Dendritic cell treated with granulocyte-macrophage colony-stimulating factor and Interleukin-4, amounts not matched to agents 40 ng/mL and 50 ng/mL, for 4 days (primary cell): Measurements from ENCODE around the gene SYNC.
A peak's percentile ranks its signal among the peaks of the same experiment; 100 is the strongest.
"Not testable (repeated sequence)": the region's sequence is repeated elsewhere in the genome, so short reads cannot be mapped to it uniquely, and the experiment has no call there.

ENCODE experiments used
- H3K27ac Mint-ChIP-seq: one replicate; pipeline ENCODE4 v1.8.0; 2022; ENCODE audit warnings: mild to moderate bottlenecking, mixed read lengths
- H3K27me3 Mint-ChIP-seq: one replicate; pipeline ENCODE4 v1.8.0; 2022; ENCODE audit warnings: mild to moderate bottlenecking, mixed read lengths
- H3K36me3 Mint-ChIP-seq: one replicate; pipeline ENCODE4 v1.8.0; 2022; ENCODE audit warnings: low read depth, mixed read lengths
- H3K4me1 Mint-ChIP-seq: one replicate; pipeline ENCODE4 v1.8.0; 2022; ENCODE audit warnings: low read depth, mixed read lengths
- H3K4me3 Mint-ChIP-seq: one replicate; pipeline ENCODE4 v1.8.0; 2022; ENCODE audit warnings: mild to moderate bottlenecking, moderate library complexity, mixed read lengths
- H3K9me3 Mint-ChIP-seq: one replicate; pipeline ENCODE4 v1.8.0; 2022; ENCODE audit warnings: mixed read lengths
- intact Hi-C: fragments of 100-400 bp; cut with micrococcal nuclease; formaldehyde crosslinking; loops from one replicate; pipeline ENCODE4 v1.15.0; 2022

Gene SYNC

DNA sequence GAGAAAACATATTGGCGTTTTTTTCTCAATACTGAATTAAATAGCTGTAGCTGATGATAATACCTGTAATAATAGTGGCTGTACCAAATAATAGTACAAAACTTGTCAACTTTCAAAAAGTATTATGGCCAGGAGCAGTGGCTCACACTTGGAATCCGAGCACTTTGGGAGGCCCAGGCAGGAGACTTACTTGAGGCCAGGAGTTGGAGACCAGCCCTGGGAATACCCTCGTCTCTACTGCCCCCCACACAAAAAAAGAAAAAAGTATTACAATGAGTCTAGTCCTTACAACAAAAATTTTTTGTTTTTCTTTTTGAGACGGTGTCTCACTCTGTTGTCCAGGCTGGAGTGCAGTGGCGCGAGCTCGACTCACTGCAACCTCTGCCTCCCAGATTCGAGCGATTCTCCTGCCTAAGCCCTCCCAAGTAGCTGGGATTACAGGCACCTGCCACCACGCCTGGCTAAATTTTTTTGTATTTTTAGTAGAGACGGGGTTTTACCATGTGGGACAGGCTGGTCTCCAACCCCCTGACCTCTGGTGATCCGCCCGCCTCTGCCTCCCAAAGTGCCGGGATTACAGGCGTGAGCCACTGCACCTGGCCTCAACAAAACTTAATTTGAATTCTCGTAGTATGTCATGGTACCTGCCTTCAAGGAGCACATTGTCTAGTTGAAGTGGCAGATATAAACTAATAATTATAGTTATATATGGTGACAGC lies 50.2 kb downstream of the SYNC start:
- Mint-ChIP-seq H3K4me1 (peaks cover 51% of the 10 kb centered on the region), H3K27me3 (no peaks in the 10 kb centered on the region), H3K9me3 (no peaks in the 10 kb centered on the region), H3K4me3 (peak overlapping the region; percentile 89), H3K27ac (peak overlapping the region; percentile 100), H3K36me3 (peaks cover 75% of the 10 kb centered on the region)
- intact Hi-C loops, result loop anchor here (10.0 kb wide), 1 partner anchor 128 kb away; no protein-coding TSS in a partner anchor

GRCh38 chr1:32651461-32652073 lies 51.0 kb downstream of the SYNC start:
- Mint-ChIP-seq H3K4me3 (peak overlapping the region; percentile 89), H3K9me3 (no peaks in the 10 kb centered on the region), H3K4me1 (peaks cover 51% of the 10 kb centered on the region), H3K27ac (peak overlapping the region; percentile 100), H3K27me3 (no peaks in the 10 kb centered on the region), H3K36me3 (peaks cover 66% of the 10 kb centered on the region)
- intact Hi-C loops, result loop anchor here (10.0 kb wide), 1 partner anchor 127 kb away; no protein-coding TSS in a partner anchor

DNA sequence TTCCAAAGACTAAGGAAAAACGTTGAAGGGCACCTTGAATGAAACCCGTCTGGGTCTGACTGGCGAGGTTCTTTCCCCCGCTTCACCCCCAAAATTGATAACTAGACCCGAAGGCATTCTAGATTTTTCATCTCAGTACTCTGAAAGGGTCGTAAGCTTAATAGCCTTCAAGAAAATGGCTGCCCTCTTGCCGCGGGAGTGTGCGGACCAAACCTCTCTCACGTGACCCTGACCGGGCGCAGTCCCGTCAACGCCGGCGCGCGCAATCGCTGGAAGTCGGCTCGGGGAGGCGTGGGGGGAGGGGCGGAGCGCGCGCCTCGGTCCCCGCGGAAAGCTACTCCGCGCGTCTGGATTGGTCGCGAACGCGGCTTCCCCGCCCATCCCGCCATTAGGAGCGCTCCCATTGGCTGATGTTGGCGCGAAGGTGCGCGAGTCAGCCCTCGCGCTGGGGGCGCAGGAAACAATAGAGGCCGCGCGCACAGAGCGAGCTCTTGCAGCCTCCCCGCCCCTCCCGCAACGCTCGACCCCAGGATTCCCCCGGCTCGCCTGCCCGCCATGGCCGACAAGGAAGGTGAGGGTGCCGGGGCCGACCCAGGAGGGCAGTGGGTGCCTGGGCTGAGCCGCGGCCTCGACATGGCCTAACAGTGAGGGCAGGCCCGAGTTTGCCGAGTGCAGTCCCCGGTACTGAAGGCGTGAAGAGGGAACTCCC lies 51.7 kb downstream of the SYNC start, which contains the start of gene RBBP4:
TSS of gene RBBP4 (plus strand) at position 457 of the 709 bp plus-strand sequence. CDS start at position 556, 99 bp downstream.
- no peaks in the 10 kb centered on the region for H3K9me3 Mint-ChIP-seq
- H3K27me3 Mint-ChIP-seq, result no peaks in the 10 kb centered on the region
- intact Hi-C loops, result loop anchor here (1.0 to 10.0 kb wide), 2 partner anchors 39 to 126 kb away; no protein-coding TSS in a partner anchor
- peak within 1 kb of the TSS; percentile 100 for H3K27ac Mint-ChIP-seq
- peaks cover 50% of the 10 kb centered on the region for H3K4me1 Mint-ChIP-seq
- peak within 1 kb of the TSS; percentile 89 for H3K4me3 Mint-ChIP-seq
- peaks cover 61% of the 10 kb centered on the region for H3K36me3 Mint-ChIP-seq

DNA sequence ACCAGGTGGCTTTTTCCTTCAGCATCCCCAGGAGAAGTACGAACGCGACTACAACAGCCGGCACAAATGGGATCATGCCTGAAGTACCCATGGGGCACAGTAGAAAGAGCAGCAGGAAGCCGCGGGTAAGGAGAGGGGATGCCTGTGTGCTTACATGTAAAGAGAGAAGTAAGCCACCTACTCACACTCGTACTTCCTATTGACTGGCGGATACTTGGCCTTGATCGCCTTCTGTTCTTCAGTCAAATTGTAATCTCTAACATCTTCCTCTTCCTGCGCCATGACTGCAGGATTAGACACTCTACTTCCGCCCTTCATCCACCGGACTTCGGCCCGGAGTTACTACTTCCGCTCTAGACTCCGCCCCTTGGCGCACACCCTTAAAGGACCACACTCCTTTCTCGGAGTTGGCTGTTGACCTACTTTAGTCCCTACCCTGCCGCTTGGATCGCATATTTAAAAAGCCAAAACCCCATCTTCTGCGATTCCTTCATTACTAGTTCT lies 52.3 kb downstream of the SYNC start, which contains the start of gene ZBTB8OS:
TSS of gene ZBTB8OS (minus strand) at position 303 of the 504 bp plus-strand sequence. CDS start at position 282, 21 bp downstream.
- Mint-ChIP-seq H3K4me3 (peak within 1 kb of the TSS; percentile 89), H3K4me1 (peaks cover 44% of the 10 kb centered on the region), H3K27ac (peak within 1 kb of the TSS; percentile 100), H3K9me3 (no peaks in the 10 kb centered on the region), H3K27me3 (no peaks in the 10 kb centered on the region), H3K36me3 (peaks cover 61% of the 10 kb centered on the region)
- intact Hi-C loops, result loop anchor here (1.0 to 10.0 kb wide), 2 partner anchors 38 to 125 kb away; no protein-coding TSS in a partner anchor

- Mint-ChIP-seq H3K4me1 (peaks cover 28% of the 10 kb centered on the region), H3K36me3 (peaks cover 35% of the 10 kb centered on the region), H3K4me3 (no peak overlapping the region), H3K27ac (no peak overlapping the region), H3K27me3 (no peaks in the 10 kb centered on the region), H3K9me3 (no peaks in the 10 kb centered on the region)
- intact Hi-C loops, result no loop called here
Observed at GRCh38 chr1:32647308-32648134, 55.0 kb downstream of the SYNC start.

DNA sequence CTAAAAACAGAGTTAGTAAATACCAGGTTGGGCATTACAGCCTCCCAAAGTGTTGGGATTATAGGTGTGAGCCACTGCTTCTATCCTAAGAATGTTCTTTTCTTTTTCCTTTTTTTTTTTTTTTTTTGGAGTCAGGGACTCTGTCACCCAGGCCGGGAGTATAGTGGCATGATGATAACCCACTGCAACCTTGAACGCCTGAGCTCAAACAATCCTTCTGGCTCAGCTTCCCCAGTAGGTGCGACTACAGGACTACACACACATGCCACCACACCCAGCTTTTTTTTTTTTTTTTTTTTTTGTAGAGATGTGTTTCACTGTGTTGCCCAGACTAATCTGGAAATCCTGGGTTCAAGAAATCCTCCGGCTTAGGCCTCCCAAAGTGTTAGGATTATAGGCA lies 58.1 kb downstream of the SYNC start:
- intact Hi-C loops, result no loop called here
- H3K36me3 Mint-ChIP-seq, result peaks cover 9% of the 10 kb centered on the region

DNA sequence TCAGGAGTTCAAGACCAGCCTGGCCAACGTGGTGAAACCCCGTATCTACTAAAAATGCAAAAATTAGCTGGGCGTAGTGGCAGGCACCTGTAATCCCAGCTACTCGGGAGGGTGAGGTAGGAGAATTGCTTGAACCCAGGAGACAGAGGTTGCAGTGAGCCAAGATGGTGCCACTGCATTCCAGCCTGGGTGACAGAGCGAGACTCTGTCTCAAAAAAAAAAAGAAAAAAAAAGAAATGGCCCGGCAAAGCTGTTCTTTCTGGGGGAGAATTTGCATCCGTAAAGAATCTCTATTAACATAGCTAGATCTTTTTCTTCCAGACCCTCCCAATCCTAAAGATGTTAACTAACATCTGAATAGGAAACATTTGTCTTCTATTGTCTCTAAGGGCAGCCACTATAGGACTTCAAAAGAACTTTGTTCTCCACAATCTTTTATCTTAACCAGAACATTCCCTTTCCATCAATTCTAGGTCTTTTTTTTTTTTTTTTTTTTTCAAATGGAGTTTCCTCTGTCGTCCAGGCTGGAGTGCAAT lies 60.2 kb downstream of the SYNC start:
- H3K27ac Mint-ChIP-seq, H3K4me1 Mint-ChIP-seq, H3K9me3 Mint-ChIP-seq, H3K4me3 Mint-ChIP-seq, H3K27me3 Mint-ChIP-seq, intact Hi-C loops: not testable (repeated sequence)
- H3K36me3 Mint-ChIP-seq, result peaks cover 12% of the 10 kb centered on the region

More for the DNA sequence above, 58.1 kb downstream of the SYNC start:
- H3K27ac Mint-ChIP-seq, result no peak overlapping the region
- no peaks in the 10 kb centered on the region for H3K27me3 Mint-ChIP-seq
- no peaks in the 10 kb centered on the region for H3K9me3 Mint-ChIP-seq
- H3K4me3 Mint-ChIP-seq, result no peak overlapping the region
- H3K4me1 Mint-ChIP-seq, result peaks cover 12% of the 10 kb centered on the region

DNA sequence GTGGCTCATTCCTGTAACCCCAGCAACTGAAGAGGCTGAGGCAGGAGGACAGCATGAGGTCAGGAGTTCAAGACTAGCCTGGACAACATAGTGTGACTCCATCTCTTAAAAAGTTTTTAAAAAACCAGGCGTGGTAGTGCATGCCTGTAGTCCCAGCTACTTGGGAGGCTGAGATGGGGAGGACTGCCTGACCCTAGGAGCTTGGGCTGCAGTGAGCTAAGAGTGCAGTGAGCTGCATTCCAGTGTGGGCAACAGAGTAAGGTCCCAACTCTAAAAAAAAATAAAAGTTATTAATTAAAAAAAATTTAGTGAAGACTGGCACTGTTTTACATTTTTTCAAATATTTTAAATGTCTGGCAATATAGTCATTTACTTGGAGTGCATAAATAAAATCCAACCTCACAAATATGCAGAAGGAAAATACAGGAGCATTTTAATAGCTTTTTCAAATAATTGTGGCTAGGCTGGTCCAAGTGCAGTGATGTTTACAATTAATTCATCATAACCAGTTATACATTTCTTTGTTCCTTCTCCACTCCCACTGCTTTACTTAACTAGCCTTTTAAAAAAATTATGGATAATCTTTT lies 63.0 kb downstream of the SYNC start:
- intact Hi-C loops, result no loop called here
- Mint-ChIP-seq H3K4me3 (no peak overlapping the region), H3K27me3 (no peaks in the 10 kb centered on the region), H3K9me3 (no peaks in the 10 kb centered on the region), H3K4me1 (peaks cover 20% of the 10 kb centered on the region), H3K27ac (no peak overlapping the region), H3K36me3 (peaks cover 14% of the 10 kb centered on the region)

- Mint-ChIP-seq H3K27ac (peak overlapping the region; percentile 90), H3K36me3 (peaks cover 38% of the 10 kb centered on the region), H3K27me3 (no peaks in the 10 kb centered on the region), H3K9me3 (no peaks in the 10 kb centered on the region), H3K4me1 (peaks cover 20% of the 10 kb centered on the region), H3K4me3 (peak overlapping the region; percentile 72)
- intact Hi-C loops, result no loop called here
Observed at GRCh38 chr1:32636914-32637645, 65.5 kb downstream of the SYNC start.

DNA sequence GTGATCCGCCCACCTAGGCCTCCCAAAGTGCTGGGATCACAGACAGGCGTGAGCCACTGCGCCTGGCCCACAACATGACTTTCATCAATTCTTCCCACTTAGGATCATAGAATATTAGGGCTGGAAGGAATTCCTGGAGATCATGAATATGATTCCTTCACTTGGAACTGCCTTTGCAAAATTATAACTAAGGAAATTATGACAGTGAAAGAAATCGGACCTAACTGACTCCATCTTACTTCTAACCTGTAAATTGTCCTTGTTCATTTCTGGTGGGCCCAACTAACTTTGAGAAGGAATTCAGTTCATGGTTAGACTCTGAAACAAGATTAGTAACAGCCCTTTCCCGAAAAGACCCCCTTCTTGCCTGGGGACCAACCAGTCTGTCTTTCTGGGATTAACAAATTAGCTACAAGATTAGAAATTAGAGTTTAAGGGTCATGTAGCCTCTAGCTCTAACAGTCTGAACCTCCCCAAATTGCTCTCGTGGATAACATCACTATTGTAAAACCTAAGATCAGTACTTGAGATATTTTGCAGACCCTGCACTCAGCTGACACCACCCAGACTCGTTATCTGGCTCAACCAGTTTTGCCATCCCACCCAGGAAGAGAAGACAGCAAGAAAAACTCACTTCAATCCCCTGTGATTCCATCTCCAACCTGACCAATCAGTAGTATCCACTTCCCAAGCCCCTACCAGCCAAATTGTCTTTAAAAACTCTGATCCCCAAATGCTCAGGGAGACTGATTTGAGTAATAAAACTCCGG lies 66.9 kb downstream of the SYNC start:
- Mint-ChIP-seq H3K27ac (peak overlapping the region; percentile 90), H3K27me3 (no peaks in the 10 kb centered on the region), H3K36me3 (peaks cover 49% of the 10 kb centered on the region), H3K4me3 (peak overlapping the region; percentile 13), H3K4me1 (peaks cover 20% of the 10 kb centered on the region), H3K9me3 (no peaks in the 10 kb centered on the region)
- intact Hi-C loops, result no loop called here

DNA sequence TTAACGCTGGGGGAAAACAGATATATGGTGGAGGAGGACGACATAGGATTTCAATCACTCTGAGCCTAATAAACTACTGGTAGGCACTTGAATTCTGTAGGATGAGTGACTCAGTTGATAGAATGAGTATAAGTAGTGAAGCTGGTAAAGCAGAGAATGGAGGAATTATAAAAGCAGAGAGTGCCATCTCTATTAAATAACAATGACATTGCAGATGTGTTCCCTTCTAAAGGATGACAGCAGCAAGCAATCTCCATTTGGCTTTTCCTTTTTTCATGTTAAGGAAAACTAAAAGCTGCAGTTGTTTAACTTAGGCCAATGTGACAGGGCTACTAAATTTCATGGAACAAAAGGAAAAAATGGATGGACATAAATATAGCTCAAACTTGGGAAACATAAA lies 69.7 kb downstream of the SYNC start:
- Mint-ChIP-seq H3K36me3 (peaks cover 78% of the 10 kb centered on the region), H3K9me3 (no peaks in the 10 kb centered on the region), H3K4me3 (no peak overlapping the region), H3K4me1 (peaks cover 20% of the 10 kb centered on the region), H3K27me3 (no peaks in the 10 kb centered on the region), H3K27ac (no peak overlapping the region)
- intact Hi-C loops, result no loop called here

GRCh38 chr1:32630173-32630572 lies 72.4 kb downstream of the SYNC start:
- H3K4me1 Mint-ChIP-seq, H3K27ac Mint-ChIP-seq, H3K27me3 Mint-ChIP-seq, intact Hi-C loops, H3K4me3 Mint-ChIP-seq, H3K9me3 Mint-ChIP-seq: not testable (repeated sequence)
- peaks cover 87% of the 10 kb centered on the region for H3K36me3 Mint-ChIP-seq
